ENCODE measurements around the gene GJA8. TPM values are rescaled to one million over a fixed set of nuclear protein-coding genes. Genes with fewer than 3 reads are reported as not detected.

Gene GJA8
- total RNA-seq: not detected in 2 replicates

GRCh38 chr1:147902253-147902845, at the start of gene GJA8:
GJA8 (plus strand) TSS chr1:147902795; CDS start chr1:147907956, 5,161 bp downstream.

GRCh38 chr1:147928236-147929132, 25.9 kb downstream of the GJA8 start, which contains the start of gene GPR89B:
GPR89B (plus strand) TSS chr1:147928420; CDS start chr1:147928537, 117 bp downstream.

Other genes with a start within 250 kb of the GJA8 start
- gene ACP6, start 232.3 kb upstream of the GJA8 start, total RNA-seq: 0.90 and 9.9 TPM in 2 replicates
- 0.18 and 11.2 TPM in 2 replicates for gene GJA5, start 142.2 kb upstream of the GJA8 start, total RNA-seq
- 13.0 and 15.6 TPM in 2 replicates for gene GPR89B, start 25.6 kb downstream of the GJA8 start, total RNA-seq
- gene NBPF11, start 249.5 kb downstream of the GJA8 start, total RNA-seq: 2.3 and 4.2 TPM in 2 replicates

Measured in cardiac atrium fibroblast (primary cell).